D721Med (cell line): ENCODE results near the gene MKRN2OS.

Source experiments
- DNase-seq: peaks from one replicate; pipeline ENCODE4 v3.0.0; 2011; ENCODE audit warnings: low spot score; ENCODE audit not compliant: insufficient read length
- FAIRE-seq: peaks from 2 replicates; lab custom pipeline; 2011; peaks lifted over from hg19 to GRCh38; lab: Jason Lieb, UNC
- CTCF ChIP-seq: IDR thresholded peaks from 2 replicates; pipeline ENCODE4 v1.5.1; 2012; ENCODE audit warnings: mild to moderate bottlenecking, control low read depth; ENCODE audit not compliant: insufficient read depth; ENCODE audit errors: missing control alignments

MKRN2OS gene

GRCh38 chr3:12490547-12490946 lies 54.8 kb downstream of the MKRN2OS start:
- TF ChIP-seq CTCF = no peak
- DNase-seq (no peak), FAIRE-seq (no peak)

- DNase-seq (no peak), FAIRE-seq (no peak)
- no peak for TF ChIP-seq CTCF
Measured at GRCh38 chr3:12489832-12490231, 55.5 kb downstream of the MKRN2OS start.
